Vagina (tissue), 2 donors: Measurements from ENCODE around the gene CUBN.

Experiments used
- CTCF ChIP-seq, 3 experiments: fragments of 450-650 bp in 2 of 3; fragments of 200-600 bp in 1 of 3; sonication (generic) in 1 of 3; IDR thresholded peaks; one replicate each; pipeline ENCODE4 v1.5.1; 2017 to 2019; ENCODE audit warnings: antibody characterized with exemption in 3 of 3, mild to moderate bottlenecking in 2 of 3, moderate library complexity in 2 of 3
- POLR2A ChIP-seq, 2 donors: fragments of 450-650 bp; IDR thresholded peaks; one replicate each; pipeline ENCODE4 v1.6.1; 2017; ENCODE audit warnings: antibody characterized with exemption in 2 of 2, mild to moderate bottlenecking in 2 of 2, moderate library complexity in 2 of 2

GRCh38 chr10:17086865-17087367, 42.7 kb downstream of the CUBN start:
- TF ChIP-seq CTCF (IDR thresholded peaks at IDR 0.05) (no peak), POLR2A (IDR thresholded peaks at IDR 0.05) (no peak)
